ENCODE measurements around the gene KRTAP5-11. TPM values are rescaled to one million over a fixed set of nuclear protein-coding genes. Genes with fewer than 3 reads are reported as not detected.

The KRTAP5-11 gene
- total and polyA plus RNA-seq, 2 of the 8 experiments (the other 6 are each of a cell fraction or from before 2014, with no cell fraction given): not detected

DNA sequence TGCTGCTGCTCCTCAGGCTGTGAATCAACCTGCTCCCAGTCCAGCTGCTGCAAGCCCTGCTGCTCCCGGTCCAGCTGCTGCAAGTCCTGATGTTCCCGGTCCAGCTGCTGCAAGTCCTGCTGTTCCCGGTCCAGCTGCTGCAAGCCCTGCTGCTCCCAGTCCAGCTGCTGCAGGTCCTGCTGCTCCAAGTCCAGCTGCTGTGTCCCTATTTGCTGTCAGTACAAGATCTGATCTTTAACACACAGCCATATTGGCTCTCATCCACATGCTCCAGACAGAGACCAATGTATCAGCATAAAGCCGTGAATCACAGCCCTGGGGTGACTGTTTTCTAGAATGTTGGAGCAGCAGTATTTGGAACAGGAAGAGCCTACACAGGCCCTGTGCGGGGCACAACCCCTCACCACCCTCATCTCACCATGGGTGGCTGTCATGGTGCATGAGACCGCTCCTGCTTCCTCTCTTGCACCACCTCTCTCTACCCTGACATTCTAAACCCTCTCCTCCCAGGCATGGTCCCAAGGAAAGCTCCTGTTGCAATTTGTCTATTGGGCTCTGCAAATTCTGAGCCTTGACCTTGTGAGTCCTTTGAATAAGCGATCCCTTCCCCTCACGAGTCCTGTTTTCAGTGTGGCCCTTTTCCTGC is 13.8 kb downstream of the KRTAP5-11 start (continued):
- no peak for TF ChIP-seq CHD7 (IDR thresholded peaks at IDR 0.05; ENCODE audit: insufficient replicate concordance, low read length)
- TF ChIP-seq SIN3A (conservative IDR thresholded peaks at IDR 0.05 in 1 of 2, IDR thresholded peaks at IDR 0.05 in 1 of 2; ENCODE audit: low read depth in 1 of 2, low read length in 2 of 2): no peak
- no peak for TF ChIP-seq KDM4A (IDR thresholded peaks at IDR 0.05; ENCODE audit: low read depth, low read length, severe bottlenecking)
- TF ChIP-seq CHD1 (IDR thresholded peaks at IDR 0.05; ENCODE audit: low read depth, low read length): no peak
- no peak for TF ChIP-seq CREB1 (IDR thresholded peaks at IDR 0.05)
- no peak for TF ChIP-seq KDM5A (IDR thresholded peaks at IDR 0.05; ENCODE audit: low read length)
- TF ChIP-seq BCL11A (IDR thresholded peaks at IDR 0.05; ENCODE audit: low read depth in 2 of 2, low read length in 2 of 2): no peak
- no peak for TF ChIP-seq POLR2A (IDR thresholded peaks at IDR 0.05; ENCODE audit: control extremely low read depth in 1 of 2, low read depth in 2 of 2, low read length in 2 of 2)
- TF ChIP-seq RAD21 (IDR thresholded peaks at IDR 0.05 in 1 of 2, conservative IDR thresholded peaks at IDR 0.05 in 1 of 2; ENCODE audit: low read depth in 2 of 2, low read length in 2 of 2): no peak
- no peak for TF ChIP-seq CEBPB (IDR thresholded peaks at IDR 0.05; ENCODE audit: low read depth, low read length)
- no peak for TF ChIP-seq JUN (IDR thresholded peaks at IDR 0.05; ENCODE audit: low read depth, low read length)

Measured in H1 (cell line).